Fibroblast of skin of right quadriceps (primary cell): ENCODE results near the gene CFL2.
"Not testable (repeated sequence)": the region's sequence is repeated elsewhere in the genome, so short reads cannot be mapped to it uniquely, and the experiment has no call there.

Experiments used
- DNase-seq: peaks from one replicate; pipeline ENCODE4 v3.0.0-alpha.2; 2013

Gene CFL2

DNA sequence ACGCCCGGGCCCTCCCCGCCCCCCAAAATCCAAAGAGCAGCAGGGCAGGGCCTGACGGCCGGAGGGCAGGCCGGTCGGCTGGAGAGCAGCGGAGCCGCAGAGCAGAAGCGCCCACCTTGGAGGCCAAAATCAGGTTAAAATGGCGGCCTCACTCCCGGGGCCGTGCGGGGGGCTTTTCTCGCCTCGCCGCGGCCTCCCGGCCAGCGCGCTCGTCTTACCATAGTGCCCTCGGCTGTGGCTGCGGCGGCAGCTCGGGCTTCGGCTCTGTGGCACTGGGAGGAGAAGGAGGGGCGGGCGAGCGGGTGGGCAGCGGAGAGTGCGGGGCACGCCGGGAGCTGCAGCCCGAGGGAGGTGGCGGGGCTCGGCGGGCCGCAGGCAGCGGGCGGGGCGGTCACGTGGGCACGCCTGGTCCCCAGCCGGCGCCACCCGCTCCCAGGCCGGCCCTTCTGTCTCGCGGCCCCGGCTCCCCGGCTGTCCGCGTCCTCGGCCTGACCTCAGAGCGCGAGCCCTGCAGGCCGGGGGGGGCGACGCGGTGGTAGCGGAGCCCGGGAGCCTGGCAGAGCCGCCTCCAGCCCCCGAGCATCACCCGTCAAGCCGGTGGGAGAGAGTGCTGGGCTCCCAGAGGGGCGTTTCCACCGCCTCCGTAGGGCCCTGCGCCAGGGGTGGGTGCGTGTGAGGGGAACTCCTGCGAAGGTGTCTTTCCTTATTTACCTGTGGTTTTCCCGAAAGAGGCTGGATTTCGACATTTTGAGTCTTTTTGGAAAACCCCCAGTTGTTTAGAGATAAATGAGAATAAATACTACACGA lies at the start of gene CFL2:
Gene CFL2, minus strand, starts transcription at position 274 of the 807 bp plus-strand sequence. Its CDS starts 53 bp downstream, at position 221.
- DNase-seq = peak; percentile 75

DNA sequence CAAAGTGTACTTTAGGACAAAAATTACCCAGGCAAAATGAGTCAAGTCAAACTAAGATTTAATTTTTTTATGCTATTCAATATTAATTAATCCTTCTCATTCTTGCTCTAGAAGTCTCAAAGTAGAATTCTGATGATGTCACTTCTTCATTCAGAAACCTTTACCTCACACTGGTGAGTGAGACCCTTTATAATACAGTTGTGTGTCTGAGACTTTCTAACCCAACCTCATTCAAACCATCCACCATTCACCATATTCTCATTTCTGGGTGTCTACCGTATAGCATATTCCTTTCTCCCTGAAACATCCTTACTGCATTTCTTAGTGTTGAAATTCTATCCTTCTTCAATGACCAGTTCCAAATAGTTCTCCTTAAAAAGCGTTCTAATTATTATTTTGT lies 40.8 kb upstream of the CFL2 start:
- no peak for DNase-seq

DNA sequence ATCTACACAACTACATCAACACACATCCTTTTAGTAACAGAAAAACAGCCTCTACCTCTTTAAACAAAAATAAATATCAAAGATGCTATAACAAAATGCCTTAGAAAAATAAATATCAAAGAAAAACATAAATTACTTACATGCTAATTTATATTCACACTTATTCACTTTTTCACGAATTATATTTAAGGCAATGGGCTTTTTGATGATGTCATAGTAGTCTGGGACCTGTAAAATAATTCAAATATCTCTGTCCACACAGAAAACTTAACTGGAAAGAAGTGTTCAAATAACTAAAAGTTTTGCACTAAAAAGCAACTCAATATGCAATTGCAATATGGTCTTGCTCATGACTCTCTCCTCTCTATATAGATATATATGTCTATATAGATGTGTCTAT lies 40.3 kb upstream of the CFL2 start:
- no peak for DNase-seq

DNA sequence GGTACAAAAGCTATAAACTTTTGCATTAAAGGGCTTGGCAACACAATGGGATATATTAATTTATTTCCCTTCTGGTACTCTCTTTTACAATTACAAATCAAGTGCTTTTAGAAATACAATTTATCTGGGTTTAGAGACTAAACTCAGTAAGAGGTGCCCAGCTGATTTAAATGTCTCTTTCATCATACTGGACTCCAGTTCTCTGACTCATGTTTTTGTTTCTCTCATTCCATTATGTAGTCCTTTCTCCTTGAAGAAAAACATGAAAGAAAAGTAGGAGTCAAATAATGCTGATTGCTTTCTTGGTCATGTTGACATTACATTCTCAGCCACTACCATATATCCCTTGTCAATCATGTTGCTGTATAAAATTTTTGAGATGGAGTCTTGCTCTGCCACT lies 36.3 kb upstream of the CFL2 start:
- DNase-seq = peak; percentile 42

DNA sequence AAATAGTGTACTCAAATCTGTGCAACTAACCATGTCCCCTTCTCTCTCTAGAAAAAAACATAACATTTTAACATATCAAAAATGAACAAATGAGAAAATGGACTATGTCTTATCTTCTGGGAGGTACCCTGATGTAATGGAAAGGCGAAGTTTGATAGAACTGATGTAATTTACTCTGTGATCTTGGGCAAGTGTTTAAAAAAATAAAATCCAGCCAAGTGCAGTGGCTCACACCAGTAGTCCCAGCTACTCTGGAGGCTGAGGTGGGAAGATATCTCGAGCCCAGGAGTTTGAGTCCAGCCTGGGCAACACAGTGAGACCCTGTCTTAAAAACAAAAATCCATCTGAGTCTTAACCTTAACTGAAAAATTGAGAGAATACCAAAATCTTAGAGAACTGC lies 35.8 kb upstream of the CFL2 start:
- DNase-seq = no peak

DNA sequence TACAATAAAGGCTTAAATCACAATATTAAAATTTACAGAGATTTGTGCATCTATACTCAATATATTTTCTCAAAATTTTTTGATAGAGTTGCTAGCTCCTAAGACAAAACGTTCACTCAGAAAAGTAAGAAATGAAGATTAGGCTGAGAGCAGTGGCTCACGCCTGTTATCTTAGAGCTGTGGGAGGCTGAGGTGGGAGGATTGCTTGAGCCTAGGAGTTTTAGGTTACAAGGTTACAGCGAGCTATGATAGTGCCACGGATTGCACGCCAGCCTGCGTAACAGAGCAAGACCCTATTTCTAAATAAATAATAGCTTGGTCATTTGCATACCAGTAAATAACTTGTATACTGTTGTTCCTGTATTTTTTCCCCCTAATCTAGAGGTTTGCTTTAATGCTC lies 35.0 kb upstream of the CFL2 start:
- no peak for DNase-seq

DNA sequence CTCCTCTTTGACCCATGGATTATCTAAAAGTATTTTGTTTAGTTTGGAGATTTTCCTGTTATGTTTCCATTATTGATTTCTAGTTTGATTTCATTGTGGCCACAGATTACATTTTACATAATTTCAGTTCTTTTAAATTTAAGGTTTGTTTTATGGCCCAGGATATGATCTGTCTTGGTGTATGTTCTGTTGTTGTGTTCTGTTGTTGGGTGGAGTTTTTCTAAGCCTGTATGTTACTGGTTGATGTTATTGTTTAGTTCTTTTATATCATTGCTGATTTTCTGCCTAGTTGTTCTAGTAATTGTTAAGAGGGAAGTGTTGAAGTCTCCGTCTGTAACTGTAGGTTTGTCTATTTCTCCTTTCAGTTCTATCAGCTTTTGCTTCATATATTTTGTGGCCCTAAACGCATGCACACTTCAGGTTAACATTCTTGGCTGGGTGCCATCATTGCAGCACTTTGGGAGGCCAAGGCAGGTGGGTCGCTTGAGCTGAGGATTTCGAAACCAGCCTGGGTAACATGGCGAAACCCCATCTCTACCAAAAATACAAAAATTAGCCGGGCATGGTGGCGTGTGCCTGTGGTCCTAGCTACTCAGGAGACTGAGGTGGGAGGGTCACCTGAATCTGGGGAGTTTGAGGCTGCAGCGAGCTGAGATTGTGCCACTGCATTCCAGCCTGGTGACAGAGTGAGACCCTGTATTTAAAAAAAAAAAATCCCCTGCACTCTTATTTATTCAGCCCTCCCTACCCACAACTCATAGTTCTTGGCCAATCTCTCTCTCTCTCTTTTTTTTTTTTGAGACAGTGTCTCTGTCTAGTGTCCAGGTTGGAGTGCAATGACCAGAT lies 28.1 kb upstream of the CFL2 start:
- DNase-seq = no peak

DNA sequence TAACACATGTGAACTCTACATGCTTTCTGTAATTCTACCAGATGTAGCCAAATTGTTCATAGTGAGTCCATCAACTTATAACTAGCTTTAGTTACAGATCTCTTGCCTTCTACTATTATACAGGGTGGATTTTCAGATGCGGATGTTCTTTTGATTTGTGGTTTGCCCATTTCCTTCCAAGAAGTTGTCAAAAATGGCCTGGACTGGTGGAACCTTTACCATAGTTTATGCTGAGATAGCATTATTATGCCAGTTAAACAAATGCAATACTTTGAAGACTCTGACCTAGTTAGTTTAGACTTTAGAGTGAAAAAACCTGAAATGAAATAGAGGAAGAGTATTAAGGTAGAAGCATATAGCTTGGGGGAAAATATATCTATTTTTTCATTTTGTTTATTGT lies 27.4 kb upstream of the CFL2 start:
- no peak for DNase-seq

DNA sequence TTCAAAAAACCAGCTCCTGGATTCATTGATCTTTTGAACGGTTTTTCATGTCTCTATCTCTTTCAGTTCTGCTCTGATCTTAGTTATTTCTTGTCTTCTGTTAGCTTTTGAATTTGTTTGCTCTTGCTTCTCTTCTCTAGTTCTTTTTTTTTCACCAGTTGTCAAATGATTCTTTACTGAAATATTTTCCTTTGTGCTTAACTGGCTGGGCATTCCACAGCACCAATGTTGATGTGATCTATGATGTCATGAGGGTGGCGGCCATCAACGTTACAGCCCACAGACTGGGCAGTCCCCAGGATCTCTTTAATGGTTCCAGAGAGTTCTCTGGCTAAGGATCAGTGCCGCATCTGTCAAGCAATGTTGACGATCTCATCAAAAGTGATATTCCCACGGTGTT lies 25.7 kb upstream of the CFL2 start:
- DNase-seq = peak; percentile 33

DNA sequence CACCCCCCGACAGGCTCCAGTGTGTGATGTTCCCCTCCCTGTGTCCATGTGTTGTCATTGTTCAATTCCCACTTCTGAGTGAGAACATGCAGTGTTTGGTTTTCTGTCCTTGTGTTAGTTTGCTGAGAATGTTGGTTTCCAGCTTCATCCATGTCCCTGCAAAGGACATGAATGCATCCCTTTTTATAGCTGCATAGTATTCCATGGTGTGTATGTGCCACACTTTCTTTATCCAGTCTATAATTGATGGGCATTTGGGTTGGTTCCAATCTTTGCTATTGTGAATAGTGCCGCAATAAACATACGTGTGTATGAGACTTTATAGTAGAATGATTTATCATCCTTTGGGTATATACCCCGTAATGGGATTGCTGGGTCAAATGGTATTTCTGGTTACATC lies 22.7 kb upstream of the CFL2 start:
- DNase-seq = not testable (repeated sequence)

DNA sequence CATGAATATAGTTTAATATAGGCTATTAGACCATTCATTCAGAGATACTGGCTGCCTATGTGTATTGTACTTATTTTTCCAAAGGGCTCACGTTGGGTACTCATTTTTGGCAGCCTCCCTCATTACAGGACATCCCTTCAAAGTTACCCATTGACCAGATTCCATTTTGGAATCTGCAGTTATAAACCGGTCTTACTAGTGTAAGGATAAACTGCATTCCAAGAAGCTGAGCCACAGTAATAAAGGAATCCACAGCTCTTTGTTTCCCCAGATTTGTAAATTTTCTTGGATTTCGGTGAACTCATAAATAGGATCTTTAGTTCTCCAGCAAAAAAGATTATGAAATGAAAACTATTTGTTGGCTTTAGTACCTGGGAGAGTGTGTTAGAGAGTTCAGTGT lies 18.9 kb upstream of the CFL2 start:
- peak; percentile 70 for DNase-seq

DNA sequence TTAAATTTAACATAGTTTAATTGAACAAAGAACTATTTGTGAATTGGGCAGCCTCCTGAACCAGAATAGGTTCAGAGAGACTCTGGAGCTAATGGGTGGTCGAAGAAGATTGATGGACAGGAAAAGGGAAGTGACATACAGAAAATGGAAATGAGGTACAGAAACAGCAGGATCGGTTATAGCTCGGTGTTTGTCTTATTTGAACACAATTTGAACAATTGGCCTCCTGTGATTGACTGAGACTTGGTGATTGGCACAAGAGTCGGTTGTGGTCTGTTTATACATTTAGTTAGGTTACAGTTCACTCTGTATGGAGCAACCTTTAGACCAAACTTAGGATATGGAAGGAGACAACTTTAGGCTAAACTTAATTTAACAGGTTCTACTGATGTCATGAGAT lies 18.4 kb upstream of the CFL2 start:
- no peak for DNase-seq

DNA sequence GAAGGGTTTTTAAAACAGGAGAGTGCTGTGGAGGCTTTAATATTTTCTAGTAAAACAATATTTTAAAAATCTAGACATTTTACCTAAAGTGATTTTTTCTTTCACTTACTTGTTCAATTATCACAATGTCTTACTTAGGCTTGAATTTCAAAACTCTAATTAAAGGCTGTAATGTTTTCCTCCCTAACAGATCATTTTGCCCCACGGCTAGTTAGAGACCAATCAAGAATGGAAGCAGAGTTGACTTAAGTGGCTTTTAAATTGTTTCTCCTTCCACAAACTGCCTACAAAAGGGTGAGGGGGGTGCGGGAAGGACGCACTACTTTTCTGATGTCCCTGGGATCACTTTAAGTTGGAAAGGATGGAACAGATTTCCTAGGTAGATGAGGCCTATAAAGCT lies 9.5 kb upstream of the CFL2 start:
- DNase-seq = no peak

DNA sequence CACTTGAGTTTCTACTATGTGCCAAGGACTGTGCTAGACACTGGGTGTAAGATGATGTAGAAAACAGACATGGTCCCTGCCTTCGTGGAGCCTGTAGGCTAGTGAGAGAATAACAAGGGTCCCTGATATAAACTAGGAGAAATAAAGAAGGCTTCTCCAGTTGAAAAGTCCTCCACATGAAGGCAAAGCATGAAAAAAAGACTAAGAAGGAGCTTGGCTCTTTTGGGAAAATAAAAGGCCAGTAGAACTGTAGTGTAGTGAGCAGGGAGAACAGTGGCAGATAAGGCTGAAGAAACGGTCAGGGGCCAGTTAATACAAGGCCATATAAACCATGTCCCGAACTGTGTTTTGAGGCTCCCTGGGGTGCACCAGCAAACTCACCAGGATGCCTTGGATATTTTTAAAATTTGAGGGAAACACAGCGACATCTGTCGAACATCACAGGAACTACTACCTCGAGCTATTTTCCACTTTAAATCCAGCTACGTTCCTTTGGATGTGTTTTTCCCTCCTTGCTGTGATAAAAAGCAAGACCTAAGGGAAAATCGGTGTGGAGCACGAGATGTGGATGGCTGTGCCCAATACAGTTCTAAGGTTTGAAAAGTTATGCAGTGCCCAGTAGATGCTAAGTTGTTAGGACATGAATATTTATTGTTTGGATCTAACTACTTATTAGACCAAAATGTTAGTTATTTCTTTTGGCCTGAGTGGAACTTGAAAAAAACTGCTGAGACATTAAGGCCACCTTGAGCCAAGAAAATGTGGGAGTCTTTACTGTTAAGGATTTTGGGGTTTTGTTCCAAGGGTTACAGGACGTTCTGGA lies 8.5 kb upstream of the CFL2 start:
- peak; percentile 71 for DNase-seq

DNA sequence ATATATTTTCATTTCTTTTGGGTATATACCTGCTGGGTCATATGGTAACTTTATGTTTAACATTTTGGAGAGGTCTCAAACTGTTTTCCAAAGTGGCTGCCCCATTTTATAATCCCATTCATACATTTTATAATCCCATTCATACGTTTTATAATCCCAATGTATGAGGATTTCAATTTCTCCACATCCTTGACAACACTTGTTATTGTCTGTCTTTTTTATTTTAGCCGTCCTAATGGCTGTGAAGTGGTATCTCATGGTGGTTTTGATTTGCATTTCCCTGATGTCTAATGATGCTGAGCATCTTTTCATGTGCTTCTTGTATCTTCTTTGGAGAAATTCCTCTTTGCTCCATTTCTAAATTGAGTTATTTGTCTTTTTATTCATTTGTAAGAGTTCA lies 6.7 kb upstream of the CFL2 start:
- no peak for DNase-seq

DNA sequence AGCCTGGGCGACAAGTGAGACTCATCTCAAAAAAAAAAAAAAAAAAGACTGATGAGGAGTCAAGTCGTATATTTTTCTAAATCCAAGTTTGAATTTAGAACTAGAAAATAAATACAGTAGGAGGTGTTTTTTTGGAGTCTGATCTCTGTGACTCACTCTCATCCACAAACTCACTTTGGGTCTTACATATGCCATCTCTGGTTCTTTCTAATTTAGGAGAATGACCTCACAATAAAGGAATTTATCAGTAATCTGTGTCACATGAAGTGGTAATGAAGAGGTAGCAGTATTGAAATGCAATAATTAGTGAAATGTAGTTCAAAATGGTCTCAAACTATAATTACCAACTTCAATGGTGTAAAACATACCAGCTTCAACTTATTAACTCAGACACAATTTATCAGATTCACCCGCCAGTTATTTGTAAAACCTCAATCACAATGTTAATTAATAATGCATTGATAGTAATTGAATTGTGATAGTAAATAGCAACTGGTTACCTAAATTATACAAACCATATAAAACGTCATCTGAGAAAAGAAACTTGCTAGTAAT lies 4.4 kb upstream of the CFL2 start:
- peak; percentile 83 for DNase-seq

DNA sequence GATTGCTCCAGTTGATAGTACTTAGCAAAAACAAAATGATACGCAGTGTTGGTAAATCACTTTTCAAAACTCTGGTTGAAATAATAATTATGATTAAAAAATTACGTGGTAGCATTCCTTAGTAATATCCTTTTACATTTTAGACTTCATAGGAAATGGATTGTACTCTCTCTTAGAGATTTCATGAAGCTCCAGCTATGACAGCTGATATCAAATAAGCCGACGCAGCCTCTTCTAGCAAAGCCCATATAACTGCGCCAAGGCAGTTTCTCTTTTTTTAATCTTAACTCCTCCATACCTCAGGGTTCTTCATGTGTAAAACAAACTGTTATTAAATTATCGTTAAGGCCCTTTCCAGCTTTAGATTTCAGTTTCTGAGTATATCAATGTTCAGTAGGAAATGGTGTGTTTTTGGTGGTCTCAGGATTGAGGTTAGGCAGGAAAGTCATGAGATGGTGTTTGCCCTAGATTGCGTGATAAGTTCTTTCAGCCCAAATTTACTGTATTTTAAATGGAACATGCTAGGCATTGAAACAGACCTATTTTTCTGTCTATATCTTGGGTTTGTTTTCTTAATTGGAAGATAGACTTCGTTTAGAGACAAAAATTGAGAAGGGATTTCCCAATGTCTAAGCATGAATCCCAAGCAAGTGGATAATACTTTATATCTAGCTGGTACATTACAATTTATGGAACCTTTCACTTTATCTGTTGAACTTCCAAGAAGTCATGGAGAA lies 902 bp upstream of the CFL2 start:
- no peak for DNase-seq

DNA sequence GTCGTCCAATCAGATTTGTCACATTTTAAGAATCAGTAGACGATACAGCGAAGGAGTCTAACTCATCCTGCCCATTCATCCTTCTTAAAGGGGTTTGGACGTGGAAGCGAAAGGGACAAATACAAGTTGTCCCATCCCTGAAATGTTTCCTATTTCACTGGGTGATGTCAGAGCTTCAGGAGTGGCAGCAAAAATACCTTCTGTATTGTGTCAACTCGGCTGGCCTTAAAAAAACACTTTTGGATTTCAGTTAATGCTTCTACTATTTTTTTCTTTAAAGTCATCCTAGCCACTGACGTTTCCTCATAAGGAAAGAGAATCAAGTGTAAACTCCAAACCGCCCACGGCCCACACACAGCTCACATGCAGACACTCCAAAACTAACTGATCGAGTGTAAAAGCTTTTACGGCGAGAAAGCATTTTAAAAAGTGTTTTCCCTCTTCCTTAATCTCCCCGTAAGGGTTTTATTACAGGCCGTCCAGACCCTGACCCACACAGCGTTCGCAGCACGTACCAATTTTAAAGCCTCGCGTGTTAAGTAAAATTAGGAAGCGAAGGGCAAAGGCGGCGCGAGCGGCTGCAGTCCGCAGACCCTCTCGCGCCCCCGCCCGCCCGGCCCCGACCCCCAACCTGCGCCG lies 593 bp downstream of the CFL2 start:
- peak; percentile 83 for DNase-seq

DNA sequence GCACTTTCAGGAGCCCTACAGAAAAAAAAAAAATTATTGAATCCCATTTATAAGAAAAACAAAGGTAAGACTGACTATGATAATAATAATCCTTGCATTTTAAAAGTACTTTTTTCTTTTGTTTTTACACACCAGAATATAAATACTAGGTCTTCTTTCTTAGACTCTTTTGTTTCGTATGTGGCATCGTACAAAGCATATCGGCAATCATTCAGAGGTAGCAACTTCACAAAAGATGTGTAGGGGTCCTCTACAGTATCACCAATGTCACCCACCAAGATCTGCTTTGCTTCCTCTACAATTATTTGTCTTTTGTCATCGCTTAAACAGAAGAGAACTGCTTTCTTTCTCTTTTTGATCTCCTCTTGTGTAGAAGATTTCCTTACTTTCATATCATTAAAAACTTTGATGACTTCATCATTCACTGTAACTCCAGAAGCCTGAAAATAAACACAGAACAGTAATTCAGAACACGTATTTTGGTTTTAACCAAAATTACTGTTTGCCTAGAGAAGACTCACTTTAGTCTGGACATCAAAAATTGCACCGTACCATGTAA lies 1.2 kb downstream of the CFL2 start:
- DNase-seq = no peak

DNA sequence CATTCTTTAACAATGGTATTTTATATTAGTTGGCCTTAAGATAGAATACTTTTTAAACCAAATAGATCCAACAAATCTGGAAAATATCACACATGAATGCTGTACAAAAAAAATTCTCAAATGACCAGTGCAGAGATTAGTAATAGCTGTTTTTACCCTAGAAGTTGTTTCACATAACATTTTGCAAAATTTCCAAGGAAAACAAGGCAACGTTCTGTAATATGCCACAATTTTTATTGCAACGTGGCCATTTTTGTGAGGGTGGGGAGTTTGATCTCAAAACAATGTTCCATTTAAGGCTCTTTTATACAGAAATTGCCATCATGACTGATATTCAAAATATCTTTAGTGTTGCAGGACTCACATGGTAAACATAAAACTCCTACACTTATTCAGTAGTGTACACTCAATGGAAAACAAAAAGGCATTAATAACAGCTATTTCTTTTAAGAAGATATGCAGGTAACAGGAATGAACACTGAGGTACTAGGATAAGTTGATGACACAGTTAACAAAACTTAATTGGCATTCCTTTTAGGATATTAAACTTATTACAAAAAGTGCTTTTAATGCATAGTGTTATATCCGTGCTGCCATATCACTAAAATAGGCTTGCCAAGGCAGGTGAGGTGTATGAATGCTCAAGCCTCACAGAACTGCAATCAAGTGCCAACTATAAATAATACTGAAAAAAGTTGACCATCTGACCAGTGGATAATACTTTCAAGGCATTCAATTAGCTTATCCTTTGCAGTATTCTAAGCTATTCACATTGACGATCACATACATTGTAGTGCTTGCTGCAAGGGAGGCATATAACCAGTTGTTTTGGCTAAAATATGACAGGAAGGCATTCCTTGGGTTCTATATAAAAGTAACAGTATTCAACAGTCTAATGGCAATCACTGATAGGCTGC lies 2.3 kb downstream of the CFL2 start:
- DNase-seq = no peak
